ENCODE data around the gene SMIM30. TPM values are rescaled to one million over a fixed set of nuclear protein-coding genes. Genes with fewer than 3 reads are reported as not detected.
"Not testable (repeated sequence)": the region's sequence is repeated elsewhere in the genome, so short reads cannot be mapped to it uniquely, and the experiment has no call there.

The SMIM30 gene
- total RNA-seq, 1 experiment from 2014 or later, result 55.8 TPM

- H3K27ac ChIP-seq (ENCODE audit: low read depth, low read length); POLR2A ChIA-PET; H4K20me1 ChIP-seq (ENCODE audit: insufficient read depth); H3K9me2 ChIP-seq (ENCODE audit: insufficient read depth); H3K9me3 ChIP-seq (ENCODE audit: control insufficient read depth in 1 of 2, insufficient read depth in 1 of 2, low read depth in 1 of 2, low read length in 2 of 2); CTCF ChIA-PET; H2AFZ ChIP-seq (ENCODE audit: low read depth, low read length, poor library complexity, severe bottlenecking); H3K36me3 ChIP-seq (ENCODE audit: control insufficient read depth in 1 of 2, insufficient read depth in 2 of 2, low read length in 2 of 2); ATAC-seq; DNase-seq (ENCODE audit: low read depth, low spot score); H3K4me1 ChIP-seq (ENCODE audit: control insufficient read depth in 1 of 2, insufficient read depth in 2 of 2, low read length in 2 of 2); H3K79me2 ChIP-seq (ENCODE audit: insufficient read depth, low read length); RAD21 ChIA-PET (ENCODE audit: low non-redundant PET in 1 of 2, low total read pairs in 2 of 2, uncharacterized antibody in 2 of 2, unreplicated experiment in 2 of 2); BruUV-seq (replicated peaks); H3K9ac ChIP-seq (ENCODE audit: low read length); H3K4me3 ChIP-seq (replicated peaks in 1 of 2; ENCODE audit: low read depth in 1 of 2, low read length in 2 of 2); intact Hi-C loops (cut with micrococcal nuclease); H3K4me2 ChIP-seq (ENCODE audit: low read length); H3K27me3 ChIP-seq (ENCODE audit: insufficient read depth, low read length): not testable (repeated sequence)
These were observed 47.8 kb upstream of the SMIM30 start for GRCh38 chr7:113166176-113166575.

- Histone ChIP-seq H3K9ac (ENCODE audit: low read length) (no peak overlapping the region), H3K27ac (ENCODE audit: low read depth, low read length) (no peak overlapping the region), H3K4me3 (replicated peaks in 1 of 2; ENCODE audit: low read depth in 1 of 2, low read length in 2 of 2) (no peak overlapping the region), H3K79me2 (ENCODE audit: insufficient read depth, low read length) (no peaks in the 10 kb centered on the region), H2AFZ (ENCODE audit: low read depth, low read length, poor library complexity, severe bottlenecking) (no peak overlapping the region), H3K27me3 (ENCODE audit: insufficient read depth, low read length) (no peaks in the 10 kb centered on the region), H4K20me1 (ENCODE audit: insufficient read depth) (no peaks in the 10 kb centered on the region), H3K4me2 (ENCODE audit: low read length) (no peak overlapping the region), H3K4me1 (ENCODE audit: control insufficient read depth in 1 of 2, insufficient read depth in 2 of 2, low read length in 2 of 2) (no peaks in the 10 kb centered on the region), H3K36me3 (ENCODE audit: control insufficient read depth in 1 of 2, insufficient read depth in 2 of 2, low read length in 2 of 2) (no peaks in the 10 kb centered on the region), H3K9me2 (ENCODE audit: insufficient read depth) (no peaks in the 10 kb centered on the region), H3K9me3 (ENCODE audit: control insufficient read depth in 1 of 2, insufficient read depth in 1 of 2, low read depth in 1 of 2, low read length in 2 of 2) (no peaks in the 10 kb centered on the region)
- intact Hi-C loops (cut with micrococcal nuclease), result no loop called here
- RAD21 ChIA-PET (ENCODE audit: low non-redundant PET in 1 of 2, low total read pairs in 2 of 2, uncharacterized antibody in 2 of 2, unreplicated experiment in 2 of 2), result interaction anchor here in 1 of 2 experiments (0.9 kb wide), 1 partner anchor 261 kb away, joined by 3 read pairs; no protein-coding TSS in a partner anchor
- no peak for DNase-seq (ENCODE audit: low read depth, low spot score)
- TF ChIP-seq JUND (IDR thresholded peaks at IDR 0.05), result no peak
- no peak for TF ChIP-seq ZNF274 (IDR thresholded peaks at IDR 0.05; ENCODE audit: low read depth, low read length)
- TF ChIP-seq POLR2A (IDR thresholded peaks at IDR 0.05; ENCODE audit: borderline replicate concordance, extremely low read depth, insufficient read depth, insufficient read length), result no peak
- no peak for TF ChIP-seq YY1 (IDR thresholded peaks at IDR 0.05; ENCODE audit: extremely low read depth, insufficient replicate concordance, low read depth, low read length)
- TF ChIP-seq CBX3 (IDR thresholded peaks at IDR 0.05; ENCODE audit: low read depth), result no peak
- no peak for TF ChIP-seq SIN3A (IDR thresholded peaks at IDR 0.05; ENCODE audit: low read depth)
- no peak for TF ChIP-seq SP1 (IDR thresholded peaks at IDR 0.05; ENCODE audit: low read depth)
- no peak for TF ChIP-seq ELF1 (IDR thresholded peaks at IDR 0.05; ENCODE audit: borderline replicate concordance, low read depth)
- no peak for TF ChIP-seq EZH2 (IDR thresholded peaks at IDR 0.05)
- no peak for TF ChIP-seq CTCF (IDR thresholded peaks at IDR 0.05 in 2 of 3, conservative IDR thresholded peaks at IDR 0.05 in 1 of 3; ENCODE audit: borderline replicate concordance in 1 of 3, insufficient read depth in 1 of 3, low read depth in 2 of 3, low read length in 2 of 3)
- no peak for TF ChIP-seq CEBPB (IDR thresholded peaks at IDR 0.05; ENCODE audit: low read depth)
- no peak for TF ChIP-seq EGR1 (IDR thresholded peaks at IDR 0.05; ENCODE audit: low read depth)
- no peak for TF ChIP-seq TCF7L2 (IDR thresholded peaks at IDR 0.05; ENCODE audit: borderline replicate concordance, extremely low read depth, insufficient read depth, insufficient read length)
- no peak for TF ChIP-seq SRF (IDR thresholded peaks at IDR 0.05; ENCODE audit: low read depth)
- TF ChIP-seq ZFX (IDR thresholded peaks at IDR 0.05), result no peak
- BruUV-seq (replicated peaks), result no TSS peak
- POLR2A ChIA-PET, result no interaction called here
- CTCF ChIA-PET, result interaction anchor here (1.7 to 2.8 kb wide), 3 partner anchors 16 to 261 kb away, joined by 6 to 33 read pairs (median 18); no protein-coding TSS in a partner anchor
- ATAC-seq, result no peak
These were observed 42.7 kb upstream of the SMIM30 start for GRCh38 chr7:113161050-113161449.
